HepG2 (cell line): ENCODE results near the gene WDR86. TPM values are rescaled to one million over a fixed set of nuclear protein-coding genes. Genes with fewer than 3 reads are reported as not detected.

Experiments used
- ATAC-seq: fragments of 200-7000 bp; cut with Tn5 transposase; 3 replicates; pipeline ENCODE4 v1.9.1; 2020; ENCODE audit warnings: mild to moderate bottlenecking, moderate library complexity
- BruUV-seq: library from RNA; stranded (reverse); fragments of 400-500 nt; replicated peaks from 2 replicates; lab custom pipeline; 2021; lab: Mats Ljungman, UMichigan
- CTCF ChIA-PET: fragments of 300-600 bp; formaldehyde crosslinking; extraction: SDS; loops from one replicate; lab custom pipeline; 2021; ENCODE audit warnings: low total read pairs, inconsistent platforms, low intra/inter-chr PET ratio; lab: Yijun Ruan, JAX
- POLR2A ChIA-PET: fragments of 350-600 bp; sonication (Branson Sonifier 250); formaldehyde crosslinking; loops from one replicate; lab custom pipeline; 2020; ENCODE audit warnings: antibody characterized with exemption, inconsistent platforms; lab: Yijun Ruan, JAX
- DNase-seq: peaks from one replicate; pipeline ENCODE4 v3.0.0-alpha.2; 2015; ENCODE audit warnings: low spot score
- FAIRE-seq: peaks from 3 replicates; lab custom pipeline; 2011; peaks lifted over from hg19 to GRCh38; lab: Jason Lieb, UNC
- H2AFZ ChIP-seq: one replicate; pipeline ENCODE4 v1.6.1; 2011; ENCODE audit warnings: low read length, inconsistent platforms
- H3K27ac ChIP-seq: fragments of 300-600 bp; 3 replicates; pipeline ENCODE4 v1.8.0; 2011; ENCODE audit warnings: mixed run types, mild to moderate bottlenecking, mixed read lengths, low read length, inconsistent platforms; ENCODE audit not compliant: insufficient read depth; ENCODE audit errors: extremely low read length
- H3K27me3 ChIP-seq, 2 experiments: fragments of 200-600 bp in 1 of 2; 2 replicates in 1 of 2; 3 replicates in 1 of 2; pipeline versions ENCODE4 v1.6.0 to v1.8.0; 2011; ENCODE audit warnings: low read length in 2 of 2, mild to moderate bottlenecking in 2 of 2, moderate library complexity in 2 of 2, inconsistent platforms in 1 of 2; ENCODE audit not compliant: insufficient read depth in 2 of 2, control insufficient read depth in 1 of 2
- H3K36me3 ChIP-seq, 2 experiments: fragments of 200-600 bp in 1 of 2; replicated peaks in 1 of 2; 2 replicates in 1 of 2; 3 replicates in 1 of 2; pipeline versions ENCODE4 v1.5.1 to v1.8.0; 2011; ENCODE audit warnings: low read length in 2 of 2, inconsistent platforms in 1 of 2; ENCODE audit not compliant: insufficient read depth in 2 of 2, control insufficient read depth in 1 of 2
- H3K4me1 ChIP-seq: 2 replicates; pipeline ENCODE4 v1.5.1; 2012; ENCODE audit warnings: low read length, inconsistent platforms; ENCODE audit not compliant: insufficient read depth
- H3K4me2 ChIP-seq: 2 replicates; pipeline ENCODE4 v1.6.0; 2011; ENCODE audit warnings: low read depth, low read length, inconsistent platforms
- H3K4me3 ChIP-seq, 3 experiments: fragments of 200-600 bp in 1 of 3; sonication (generic), shearing (Covaris generic) in 1 of 3; replicated peaks in 1 of 3; 2 replicates each; pipeline ENCODE4 v1.5.1; 2011 to 2016; ENCODE audit warnings: low read length in 3 of 3, inconsistent platforms in 2 of 3, low read depth in 2 of 3, mild to moderate bottlenecking in 2 of 3, control low read depth in 1 of 3, mixed read lengths in 1 of 3; ENCODE audit not compliant: insufficient read depth in 1 of 3
- H3K79me2 ChIP-seq: one replicate; pipeline ENCODE4 v1.6.1; 2011; ENCODE audit warnings: low read length, inconsistent platforms; ENCODE audit not compliant: insufficient read depth
- H3K9ac ChIP-seq: 2 replicates; pipeline ENCODE4 v1.6.0; 2011; ENCODE audit warnings: mild to moderate bottlenecking, low read depth, low read length, inconsistent platforms; ENCODE audit not compliant: insufficient read depth
- H3K9me3 ChIP-seq: 2 replicates; pipeline ENCODE4 v1.5.1; 2012; ENCODE audit warnings: mild to moderate bottlenecking, low read length
- H4K20me1 ChIP-seq: 2 replicates; pipeline ENCODE4 v1.6.0; 2011; ENCODE audit warnings: inconsistent platforms, mild to moderate bottlenecking, low read length, moderate library complexity; ENCODE audit not compliant: insufficient read depth
- ARID2 ChIP-seq: sonication (generic); formaldehyde crosslinking; IDR thresholded peaks from 2 replicates; pipeline ENCODE4 v1.8.1; 2022; ENCODE audit warnings: mild to moderate bottlenecking, missing genetic modification reagents, borderline replicate concordance
- CBX5 ChIP-seq: sonication (generic); formaldehyde crosslinking; IDR thresholded peaks from 2 replicates; pipeline ENCODE4 v1.4.0; 2020; ENCODE audit warnings: missing genetic modification reagents, borderline replicate concordance
- HNRNPK ChIP-seq: fragments of 200-400 bp; formaldehyde crosslinking; IDR thresholded peaks from 2 replicates; pipeline ENCODE4 v1.6.1; 2018; ENCODE audit warnings: low read length, low read depth, moderate library complexity, mild to moderate bottlenecking; ENCODE audit not compliant: poor library complexity, severe bottlenecking
- KDM1A ChIP-seq: IDR thresholded peaks from 2 replicates; pipeline ENCODE4 v1.6.1; 2016; ENCODE audit warnings: missing compliant biosample characterization
- KLF16 ChIP-seq, 2 experiments: sonication (generic) in 1 of 2; formaldehyde crosslinking in 1 of 2; IDR thresholded peaks; 2 replicates each; pipeline versions ENCODE4 v1.6.1 to v1.8.0; 2016 to 2023; ENCODE audit warnings: missing genetic modification reagents in 2 of 2, missing compliant biosample characterization in 1 of 2
- KMT2A ChIP-seq: sonication (generic); formaldehyde crosslinking; IDR thresholded peaks from 2 replicates; pipeline ENCODE4 v1.4.0; 2020; ENCODE audit warnings: missing genetic modification reagents
- NCOA1 ChIP-seq: sonication (generic); formaldehyde crosslinking; IDR thresholded peaks from 2 replicates; pipeline ENCODE4 v1.9.0; 2021; ENCODE audit warnings: missing genetic modification reagents
- NFE2 ChIP-seq: sonication (generic); formaldehyde crosslinking; IDR thresholded peaks from 2 replicates; pipeline ENCODE4 v1.4.0; 2020; ENCODE audit warnings: missing genetic modification reagents
- NFIC ChIP-seq: IDR thresholded peaks from 2 replicates; pipeline ENCODE4 v1.6.1; 2012; ENCODE audit warnings: mild to moderate bottlenecking, low read length, inconsistent platforms
- PAF1 ChIP-seq: IDR thresholded peaks from 2 replicates; pipeline ENCODE4 v1.6.1; 2016; ENCODE audit warnings: missing genetic modification reagents, missing compliant biosample characterization
- RARA ChIP-seq: IDR thresholded peaks from 2 replicates; pipeline ENCODE4 v1.6.1; 2016; ENCODE audit warnings: missing genetic modification reagents, missing compliant biosample characterization
- RCOR2 ChIP-seq: IDR thresholded peaks from 2 replicates; pipeline ENCODE4 v1.6.1; 2016; ENCODE audit warnings: missing biosample characterization, missing genetic modification reagents
- SMYD3 ChIP-seq: sonication (generic); formaldehyde crosslinking; IDR thresholded peaks from 2 replicates; pipeline ENCODE4 v1.8.1; 2023; ENCODE audit warnings: mild to moderate bottlenecking, missing genetic modification reagents
- SP4 ChIP-seq: sonication (generic); formaldehyde crosslinking; IDR thresholded peaks from 2 replicates; pipeline ENCODE4 v1.8.1; 2023; ENCODE audit warnings: mild to moderate bottlenecking, missing genetic modification reagents
- STAG1 ChIP-seq: sonication (generic); formaldehyde crosslinking; IDR thresholded peaks from 2 replicates; pipeline ENCODE4 v1.4.0; 2020; ENCODE audit warnings: missing genetic modification reagents
- TIGD3 ChIP-seq: sonication (generic); formaldehyde crosslinking; IDR thresholded peaks from 2 replicates; pipeline ENCODE4 v1.5.1; 2020; ENCODE audit warnings: mild to moderate bottlenecking, missing genetic modification reagents, borderline replicate concordance
- ZKSCAN5 ChIP-seq: sonication (generic); formaldehyde crosslinking; IDR thresholded peaks from 2 replicates; pipeline ENCODE4 v1.5.1; 2020; ENCODE audit warnings: mild to moderate bottlenecking, missing genetic modification reagents
- ZNF232 ChIP-seq: sonication (generic); formaldehyde crosslinking; IDR thresholded peaks from 2 replicates; pipeline ENCODE4 v1.4.0; 2020; ENCODE audit warnings: missing genetic modification reagents, borderline replicate concordance
- ZNF317 ChIP-seq: sonication (generic); formaldehyde crosslinking; IDR thresholded peaks from 2 replicates; pipeline ENCODE4 v1.5.0; 2020; ENCODE audit warnings: mild to moderate bottlenecking, missing genetic modification reagents
- ZNF614 ChIP-seq: IDR thresholded peaks from 2 replicates; pipeline ENCODE4 v1.6.1; 2018; ENCODE audit warnings: missing biosample characterization, missing genetic modification reagents, inconsistent platforms, borderline replicate concordance
- ZNF850 ChIP-seq: sonication (generic); formaldehyde crosslinking; conservative IDR thresholded peaks from 2 replicates; pipeline ENCODE4 v1.9.0; 2021; ENCODE audit warnings: mild to moderate bottlenecking, missing genetic modification reagents
- WGBS: methylation state at CpG from one replicate; pipeline ENCODE4 v1.1.6; 2017; ENCODE audit warnings: low lambda C conversion rate; 5-methylcytosine and 5-hydroxymethylcytosine counted together
- in situ Hi-C: cut with HindIII; loops from 2 replicates; pipeline ENCODE4 v1.10.0; 2017; ENCODE audit warnings: low pct_unique_long_range_greater_than_20kb; ENCODE audit not compliant: extremely low pct_ligation_motif_present
- intact Hi-C: fragments of 100-400 bp; cut with micrococcal nuclease; formaldehyde crosslinking; loops from one replicate; pipeline ENCODE4 v1.10.0; 2022; ENCODE audit not compliant: unreplicated experiment
- polyA plus RNA-seq, 8 experiments: library from polyadenylated mRNA; depleted of rRNA in 3 of 8; stranded (reverse) in 7 of 8; unstranded in 1 of 8; fragments of >200 nt; fragmentation: Illumina TruSeq in 4 of 8; extraction: Trizol in 4 of 8; gene quantifications; 2 replicates each; pipeline versions ENCODE4 v1.2.1 to v1.2.3, GENCODE V29; 2011 to 2016; ENCODE audit warnings: low read depth in 4 of 8, missing spikeins in 1 of 8, mixed read lengths in 1 of 8; ENCODE audit not compliant: insufficient read depth in 1 of 8
- total RNA-seq, 5 experiments: library from RNA; depleted of rRNA; stranded (reverse); fragments of >200 nt; fragmentation: Illumina TruSeq; extraction: Trizol; gene quantifications; 2 replicates each; pipeline ENCODE4 v1.2.3, GENCODE V29; 2016; ENCODE audit warnings: low read depth in 1 of 5

Gene WDR86
- total and polyA plus RNA-seq, 2 of the 13 experiments (the other 11 are each of a cell fraction or from before 2014, with no cell fraction given) = 0.11 to 2.9 TPM

- TF ChIP-seq HNRNPK (no peak), NFE2 (CRISPR knock-in tag) (no peak)
Measured at GRCh38 chr7:151453326-151453791, 43.5 kb upstream of the WDR86 start (continued).

- FAIRE-seq (no peak), ATAC-seq (no peak), DNase-seq (no peak)
- POLR2A ChIA-PET = no interaction called here
- Histone ChIP-seq H3K27ac (no peak overlapping the region), H3K27me3 (peaks cover 9 to 53% of the 10 kb centered on the region in 2 experiments; a peak in 4 of 5 replicates), H3K4me1 (no peaks in the 10 kb centered on the region), H2AFZ (no peak overlapping the region), H3K36me3 (no peaks in the 10 kb centered on the region), H3K4me2 (no peak overlapping the region), H3K9me3 (no peaks in the 10 kb centered on the region), H3K4me3 (no peak overlapping the region), H4K20me1 (no peaks in the 10 kb centered on the region), H3K9ac (no peak overlapping the region), H3K79me2 (no peaks in the 10 kb centered on the region)
- in situ Hi-C loops (no loop called here), intact Hi-C loops (no loop called here)
- CTCF ChIA-PET = no interaction called here
- TF ChIP-seq ZNF232 (CRISPR knock-in tag) (no peak), ZNF317 (CRISPR knock-in tag) (no peak), SMYD3 (CRISPR knock-in tag) (no peak), ZNF850 (CRISPR knock-in tag) (no peak), KLF16 (CRISPR knock-in tag; IDR thresholded peaks at IDR 0.05) (no peak), STAG1 (CRISPR knock-in tag) (no peak), TIGD3 (CRISPR knock-in tag) (no peak), RARA (CRISPR knock-in tag) (no peak), ZNF614 (CRISPR knock-in tag) (no peak), ARID2 (no peak), PAF1 (CRISPR knock-in tag) (no peak), ZKSCAN5 (CRISPR knock-in tag) (no peak), NCOA1 (no peak), CBX5 (CRISPR knock-in tag) (no peak), KDM1A (CRISPR knock-in tag) (no peak), NFIC (no peak), SP4 (CRISPR knock-in tag) (no peak), KMT2A (CRISPR knock-in tag) (no peak), RCOR2 (no peak)
- no TSS peak for BruUV-seq
- 42% methylated on average over 11 of the region's 15 CpGs for WGBS
Measured at GRCh38 chr7:151452680-151453325, 43.0 kb upstream of the WDR86 start.
